ENCODE data around the gene ASCC1. TPM values are rescaled to one million over a fixed set of nuclear protein-coding genes. Genes with fewer than 3 reads are reported as not detected.

ASCC1 gene
- total and polyA plus RNA-seq, 2 of the 4 experiments (the other 2 are of a cell fraction) = 15.9 to 21.0 TPM

GRCh38 chr10:72229261-72230251 is 13.5 kb upstream of the ASCC1 start (continued):
- TF ChIP-seq CTCF (conservative IDR thresholded peaks at IDR 0.05; ENCODE audit: low read depth, low read length) (no peak), MAZ (IDR thresholded peaks at IDR 0.05; ENCODE audit: borderline replicate concordance, low read depth, low read length) (no peak)

Data from IMR-90 (cell line).